ENCODE results near the gene OGFOD2.

GRCh38 chr12:123029550-123029949 lies 54.5 kb downstream of the OGFOD2 start:
- no peak for TF ChIP-seq REST (IDR thresholded peaks at IDR 0.05)
- no peak for TF ChIP-seq YY1 (IDR thresholded peaks at IDR 0.05)

Data from liver (tissue), 1 donor.